Left renal cortex interstitium (tissue), 4 donors: Measurements from ENCODE around the gene MBLAC2. TPM values are rescaled to one million over a fixed set of nuclear protein-coding genes. Genes with fewer than 3 reads are reported as not detected.
A peak's percentile ranks its signal among the peaks of the same experiment; 100 is the strongest.

Experiments
- DNase-seq, 4 donors: peaks; one replicate each; pipeline ENCODE4 v3.0.0-alpha.2; 2013; ENCODE audit warnings: low read depth in 4 of 4, low spot score in 2 of 4, missing footprints in 1 of 4
- polyA plus RNA-seq, 4 donors: library from polyadenylated mRNA; unstranded; fragments of 120-200 nt; gene quantifications; one replicate each; pipeline ENCODE4 v1.2.1, GENCODE V29; 2013; ENCODE audit not compliant: insufficient read length in 4 of 4

The MBLAC2 gene
- 10 to 100 TPM; 11.0 to 12.3 (median 11.5) TPM for polyA plus RNA-seq

- peak in 3 of 4 donors; percentile 77 to 83 (median 80) for DNase-seq
These were observed at the start of gene MBLAC2, which contains the start of gene POLR3G for GRCh38 chr5:90474235-90475107. Gene MBLAC2 (minus strand): TSS chr5:90474771. CDS start chr5:90474292, 479 bp downstream. Gene POLR3G (plus strand): TSS chr5:90474864. CDS start chr5:90485568, 10,704 bp downstream.

DNA sequence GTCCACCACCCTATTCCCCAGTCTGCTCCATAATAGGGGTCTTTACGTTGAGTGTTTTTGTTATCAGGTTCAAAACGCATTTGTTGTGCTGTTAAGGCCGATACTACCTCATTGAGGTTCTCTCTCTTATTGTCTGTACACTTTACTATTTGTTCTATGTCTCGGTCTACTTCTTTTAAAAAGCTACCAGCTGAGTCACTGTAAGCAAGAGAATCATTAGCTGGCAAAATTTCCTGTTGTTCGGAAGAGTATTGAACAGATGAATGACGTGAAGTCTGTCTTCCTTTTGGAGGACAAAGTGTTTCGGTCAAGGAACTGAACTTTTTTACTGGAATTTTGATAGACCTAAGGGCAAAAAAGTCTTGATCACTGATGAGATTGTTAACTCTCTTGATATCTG is 44.5 kb upstream of the MBLAC2 start:
- DNase-seq = no peak

- DNase-seq = no peak
These were observed 44.1 kb upstream of the MBLAC2 start for GRCh38 chr5:90518661-90519060.

- DNase-seq = no peak
These were observed 39.9 kb upstream of the MBLAC2 start for GRCh38 chr5:90514520-90514919.

- no peak for DNase-seq
These were observed 35.9 kb upstream of the MBLAC2 start for GRCh38 chr5:90510438-90510837.

- no peak for DNase-seq
These were observed 31.6 kb upstream of the MBLAC2 start for GRCh38 chr5:90506221-90506620.

GRCh38 chr5:90504743-90505142 is 30.2 kb upstream of the MBLAC2 start:
- DNase-seq = no peak

DNA sequence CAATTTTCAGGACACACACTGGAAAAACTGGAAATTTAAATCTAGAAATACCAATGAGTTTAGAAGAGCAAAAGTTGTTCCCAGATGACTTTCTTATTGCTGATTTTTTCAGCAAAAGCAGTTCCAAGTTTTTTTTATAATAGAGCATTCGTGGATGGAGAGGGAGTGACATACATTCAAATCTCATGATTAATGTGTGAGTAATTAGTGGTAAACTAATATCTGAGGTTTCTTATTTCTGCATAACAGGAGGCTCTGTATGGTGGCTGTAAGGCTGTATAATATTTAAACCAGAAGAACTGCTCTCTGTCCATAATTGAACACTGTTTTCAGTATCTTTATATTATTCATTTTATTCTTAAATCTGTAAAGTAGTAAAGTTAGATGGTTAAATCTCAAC is 29.0 kb upstream of the MBLAC2 start:
- DNase-seq = no peak

- no peak for DNase-seq
These were observed 20.6 kb upstream of the MBLAC2 start for GRCh38 chr5:90495146-90495545.

- no peak for DNase-seq
These were observed 19.5 kb upstream of the MBLAC2 start for GRCh38 chr5:90494043-90494442.

DNA sequence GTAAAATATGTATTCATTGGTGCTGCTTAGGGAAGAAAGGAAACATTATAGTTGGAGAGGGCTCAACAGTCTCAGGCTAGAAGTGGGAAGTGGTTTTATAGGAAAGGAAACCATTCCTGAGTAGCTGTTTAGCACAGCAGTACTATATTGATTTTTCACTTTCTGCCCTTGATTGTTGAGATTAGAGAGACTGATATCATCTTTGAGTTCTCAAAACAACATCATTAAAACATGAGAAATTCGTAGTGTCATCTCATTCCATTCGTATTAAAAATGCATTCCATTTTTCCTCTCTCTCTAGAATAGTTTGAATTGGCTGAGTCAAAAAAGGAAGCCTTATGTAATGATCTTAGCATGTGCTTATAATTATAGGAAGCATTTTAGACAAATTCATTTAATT is 14.2 kb upstream of the MBLAC2 start:
- DNase-seq = no peak

GRCh38 chr5:90484540-90484939 is 10.0 kb upstream of the MBLAC2 start:
- DNase-seq = no peak

GRCh38 chr5:90483206-90483605 is 8.6 kb upstream of the MBLAC2 start:
- DNase-seq = no peak

DNA sequence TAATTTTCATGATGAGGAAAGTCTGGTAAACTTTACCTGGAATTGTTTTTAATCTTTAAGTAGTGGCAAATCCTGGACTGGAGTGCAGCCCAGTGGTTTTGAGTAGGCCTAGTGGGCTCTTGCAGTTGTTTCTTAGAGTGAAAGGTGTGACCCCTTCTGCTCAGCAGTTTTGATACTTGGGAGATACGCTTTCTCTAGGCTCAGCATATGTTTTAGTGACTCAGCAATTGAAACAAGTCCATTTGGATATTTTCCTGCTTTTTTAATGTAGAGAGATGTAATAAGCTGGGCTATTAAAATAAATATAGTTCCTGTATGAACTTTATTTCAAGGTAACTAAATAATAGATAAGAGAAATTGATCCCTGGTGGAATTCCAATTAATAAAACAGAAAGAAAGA is 6.1 kb upstream of the MBLAC2 start:
- no peak for DNase-seq

- DNase-seq = no peak
These were observed 5.2 kb upstream of the MBLAC2 start for GRCh38 chr5:90479611-90480385.

DNA sequence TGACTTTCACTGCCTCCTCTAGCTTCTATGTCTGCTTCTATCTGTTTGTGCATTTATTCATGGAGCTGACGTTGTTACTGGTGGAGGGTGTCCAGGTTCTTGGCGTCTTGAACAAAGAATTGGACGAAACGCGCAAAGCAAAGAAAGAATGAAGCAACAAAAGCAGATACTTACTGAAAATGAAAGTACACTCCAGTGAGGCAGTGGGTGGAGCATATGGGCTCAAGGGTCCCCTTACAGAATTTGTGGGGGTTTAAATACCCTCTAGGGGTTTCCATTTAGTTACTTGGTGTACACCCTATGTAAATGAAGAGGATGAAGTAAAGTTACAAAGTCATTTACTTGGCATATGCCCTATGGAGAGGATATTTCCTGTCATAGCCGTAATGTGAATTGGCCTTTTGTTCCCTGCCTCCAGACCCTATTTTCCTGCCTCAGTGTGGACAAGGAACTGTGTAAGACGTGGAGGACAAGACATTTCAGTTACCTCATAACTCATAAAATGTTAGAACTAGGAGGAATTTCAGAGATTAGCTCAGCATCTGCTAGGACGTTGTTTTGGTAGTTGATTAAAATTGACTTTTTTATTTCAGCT is 3.1 kb upstream of the MBLAC2 start:
- DNase-seq = no peak

GRCh38 chr5:90477073-90477472 is 2.5 kb upstream of the MBLAC2 start:
- DNase-seq = no peak

GRCh38 chr5:90476391-90476790 is 1.8 kb upstream of the MBLAC2 start:
- no peak for DNase-seq

GRCh38 chr5:90475436-90475980 is 937 bp upstream of the MBLAC2 start:
- no peak for DNase-seq

DNA sequence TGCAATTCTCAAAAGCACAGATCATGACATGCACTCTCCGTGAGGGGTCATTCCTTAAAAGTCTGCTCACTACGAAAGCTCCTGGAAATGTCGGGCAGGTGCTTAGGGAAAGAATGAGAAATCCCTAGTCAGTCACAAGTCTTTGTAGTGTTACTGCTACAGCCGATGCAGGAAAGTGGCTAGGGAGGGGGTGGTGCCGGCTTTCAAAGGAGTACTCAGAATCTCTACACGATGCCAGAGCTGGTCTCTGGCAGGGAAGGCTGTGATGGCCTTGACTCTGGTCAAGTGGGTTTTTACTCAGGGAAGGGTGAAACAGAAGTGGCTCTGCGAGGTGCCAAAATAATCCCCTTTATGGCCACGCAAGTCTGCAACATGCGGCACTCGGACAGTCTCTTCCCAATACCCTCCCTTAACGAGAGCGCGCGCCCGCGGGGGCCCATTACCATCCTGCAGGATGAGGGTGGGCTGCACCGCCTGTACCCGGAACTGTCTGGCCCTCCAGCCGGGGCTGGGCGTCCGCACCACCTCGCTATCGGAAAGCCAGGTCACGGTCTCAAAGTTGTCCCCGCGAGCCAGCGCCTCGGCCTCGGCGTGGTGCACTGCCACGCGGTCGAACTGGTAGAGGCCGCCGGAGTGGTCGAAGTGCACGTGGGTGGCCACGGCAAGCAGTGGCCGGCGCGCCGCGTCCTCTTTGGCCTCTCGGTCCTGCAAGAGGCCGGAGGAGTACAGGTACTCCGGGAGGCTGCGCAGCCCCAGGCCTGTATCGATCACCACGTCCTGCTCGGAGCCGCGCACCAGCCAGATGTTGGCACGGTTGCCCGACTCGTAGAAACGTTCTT is 956 bp downstream of the MBLAC2 start:
- DNase-seq = peak in 3 of 4 donors; percentile 25 to 56 (median 50)
